H1 (cell line): ENCODE measurements around the gene KIAA0930. TPM values are rescaled to one million over a fixed set of nuclear protein-coding genes. Genes with fewer than 3 reads are reported as not detected.

ENCODE experiments used
- CTCF ChIA-PET: fragments of 300-600 bp; sonication (Branson Sonifier 250); formaldehyde crosslinking; loops from one replicate; lab custom pipeline; 2021; ENCODE audit not compliant: partially characterized antibody; lab: Charles Lee
- POLR2A ChIA-PET: fragments of 300-600 bp; sonication (Branson Sonifier 250); formaldehyde crosslinking; loops from one replicate; lab custom pipeline; 2021; ENCODE audit warnings: inconsistent platforms; ENCODE audit not compliant: partially characterized antibody; lab: Charles Lee
- DNase-seq, 2 experiments: peaks; one replicate each; pipeline versions ENCODE4 v3.0.0 to v3.0.0-alpha.2; 2010 to 2022; ENCODE audit warnings: low spot score in 2 of 2, low read depth in 1 of 2, mixed read lengths in 1 of 2
- FAIRE-seq: peaks from 2 replicates; lab custom pipeline; 2011; peaks lifted over from hg19 to GRCh38; lab: Jason Lieb, UNC
- H2AFZ ChIP-seq: 2 replicates; pipeline ENCODE4 v1.8.1; 2012; ENCODE audit warnings: low read length, inconsistent platforms
- H2AK5ac ChIP-seq: 2 replicates; pipeline ENCODE4 v1.6.1; 2013; ENCODE audit warnings: low read depth, low read length
- H2BK120ac ChIP-seq: replicated peaks from 2 replicates; pipeline ENCODE3; 2013; ENCODE audit warnings: low read depth, low read length, inconsistent platforms
- H2BK12ac ChIP-seq: 2 replicates; pipeline ENCODE4 v1.6.1; 2013; ENCODE audit warnings: low read depth, low read length
- H2BK15ac ChIP-seq: 2 replicates; pipeline ENCODE4 v1.6.1; 2013; ENCODE audit warnings: low read length
- H2BK20ac ChIP-seq: 2 replicates; pipeline ENCODE4 v1.6.1; 2013; ENCODE audit warnings: low read length
- H2BK5ac ChIP-seq: 2 replicates; pipeline ENCODE4 v1.6.1; 2013; ENCODE audit warnings: low read depth, low read length
- H3K14ac ChIP-seq: 2 replicates; pipeline ENCODE4 v1.6.1; 2013; ENCODE audit warnings: inconsistent platforms; ENCODE audit not compliant: insufficient read length
- H3K18ac ChIP-seq: 2 replicates; pipeline ENCODE4 v1.6.1; 2013; ENCODE audit warnings: low read length; ENCODE audit errors: extremely low read depth
- H3K23ac ChIP-seq: 2 replicates; pipeline ENCODE4 v1.6.1; 2013; ENCODE audit warnings: inconsistent platforms; ENCODE audit not compliant: insufficient read length
- H3K23me2 ChIP-seq: 2 replicates; pipeline ENCODE4 v1.6.1; 2013; ENCODE audit warnings: low read depth, low read length
- H3K27ac ChIP-seq: 2 replicates; pipeline ENCODE4 v1.6.1; 2011; ENCODE audit warnings: low read depth, low read length, inconsistent platforms
- H3K27me3 ChIP-seq, 4 experiments: replicated peaks in 1 of 4; 1 replicate in 1 of 4; 2 replicates in 3 of 4; pipeline versions ENCODE4 v1.6.1 to v1.8.1; 2011 to 2013; ENCODE audit warnings: low read length in 3 of 4, mild to moderate bottlenecking in 3 of 4, inconsistent platforms in 2 of 4, mixed read lengths in 2 of 4, moderate library complexity in 1 of 4; ENCODE audit not compliant: control insufficient read depth in 3 of 4, insufficient read depth in 3 of 4; ENCODE audit errors: extremely low read depth in 1 of 4
- H3K36me3 ChIP-seq, 4 experiments: 2 replicates each; pipeline versions ENCODE4 v1.6.1 to v1.8.1; 2011 to 2013; ENCODE audit warnings: mild to moderate bottlenecking in 4 of 4, low read length in 3 of 4, moderate library complexity in 2 of 4, control low read depth in 1 of 4, inconsistent platforms in 1 of 4; ENCODE audit not compliant: insufficient read depth in 4 of 4, control insufficient read depth in 2 of 4
- H3K4ac ChIP-seq: replicated peaks from 2 replicates; pipeline ENCODE3; 2013; ENCODE audit warnings: low read length, low read depth, mixed read lengths, inconsistent platforms; ENCODE audit not compliant: insufficient read length
- H3K4me1 ChIP-seq, 4 experiments: replicated peaks in 1 of 4; 1 replicate in 1 of 4; 2 replicates in 3 of 4; pipeline versions ENCODE4 v1.6.1 to v1.8.1; 2011 to 2013; ENCODE audit warnings: low read length in 3 of 4, inconsistent platforms in 2 of 4, mixed read lengths in 1 of 4; ENCODE audit not compliant: insufficient read depth in 4 of 4, control insufficient read depth in 3 of 4
- H3K4me2 ChIP-seq, 2 experiments: 2 replicates each; pipeline versions ENCODE4 v1.6.1 to v1.8.1; 2011 to 2013; ENCODE audit warnings: low read depth in 2 of 2, low read length in 2 of 2, control low read depth in 1 of 2, inconsistent platforms in 1 of 2, mild to moderate bottlenecking in 1 of 2; ENCODE audit not compliant: insufficient read depth in 1 of 2
- H3K4me3 ChIP-seq, 4 experiments: fragments of 200-600, 300-600 bp in 1 of 4; sonication (generic), shearing (Covaris generic), sonication (Bioruptor Twin) in 1 of 4; 2 replicates each; pipeline versions ENCODE4 v1.5.1 to v1.8.1; 2011 to 2016; ENCODE audit warnings: low read length in 4 of 4, low read depth in 3 of 4, control low read depth in 2 of 4, inconsistent platforms in 2 of 4, mild to moderate bottlenecking in 2 of 4, mixed read lengths in 1 of 4, moderate library complexity in 1 of 4; ENCODE audit not compliant: insufficient read depth in 2 of 4; ENCODE audit errors: extremely low read depth in 1 of 4
- H3K56ac ChIP-seq: replicated peaks from 2 replicates; pipeline ENCODE3; 2013; ENCODE audit warnings: low read depth, mild to moderate bottlenecking, mixed read lengths, low read length, inconsistent platforms; ENCODE audit not compliant: insufficient read length
- H3K79me1 ChIP-seq: 2 replicates; pipeline ENCODE4 v1.6.1; 2013; ENCODE audit warnings: low read depth, low read length, control low read depth
- H3K79me2 ChIP-seq, 2 experiments: 2 replicates each; pipeline versions ENCODE4 v1.6.1 to v1.8.1; 2012 to 2013; ENCODE audit warnings: low read length in 2 of 2, mild to moderate bottlenecking in 2 of 2, inconsistent platforms in 1 of 2; ENCODE audit not compliant: insufficient read depth in 2 of 2, control insufficient read depth in 1 of 2
- H3K9ac ChIP-seq, 4 experiments: replicated peaks in 1 of 4; 1 replicate in 1 of 4; 2 replicates in 3 of 4; pipeline versions ENCODE4 v1.6.1 to v1.8.1; 2011 to 2013; ENCODE audit warnings: low read depth in 3 of 4, low read length in 3 of 4, control low read depth in 2 of 4, mild to moderate bottlenecking in 2 of 4, moderate library complexity in 2 of 4, inconsistent platforms in 1 of 4; ENCODE audit errors: extremely low read depth in 1 of 4
- H3K9me3 ChIP-seq, 2 experiments: 2 replicates each; pipeline versions ENCODE4 v1.6.1 to v1.8.1; 2012 to 2013; ENCODE audit warnings: mild to moderate bottlenecking in 2 of 2, moderate library complexity in 2 of 2, control low read depth in 1 of 2, inconsistent platforms in 1 of 2, low read depth in 1 of 2, low read length in 1 of 2, mixed read lengths in 1 of 2; ENCODE audit not compliant: insufficient read depth in 2 of 2
- H4K20me1 ChIP-seq, 2 experiments: replicated peaks in 1 of 2; 2 replicates each; pipeline versions ENCODE3 to v1.8.1; 2011 to 2013; ENCODE audit warnings: inconsistent platforms in 2 of 2, low read length in 2 of 2, mild to moderate bottlenecking in 1 of 2; ENCODE audit not compliant: insufficient read depth in 2 of 2, control insufficient read depth in 1 of 2
- H4K5ac ChIP-seq: 2 replicates; pipeline ENCODE4 v1.6.1; 2013; ENCODE audit warnings: low read length, low read depth, mixed read lengths, inconsistent platforms; ENCODE audit not compliant: insufficient read length
- H4K8ac ChIP-seq: 2 replicates; pipeline ENCODE4 v1.8.0; 2013; ENCODE audit warnings: mild to moderate bottlenecking, moderate library complexity, low read length, inconsistent platforms; ENCODE audit not compliant: insufficient read depth; ENCODE audit errors: extremely low read depth
- H4K91ac ChIP-seq: replicated peaks from 2 replicates; pipeline ENCODE3; 2013; ENCODE audit warnings: low read length, mixed read lengths, inconsistent platforms; ENCODE audit not compliant: insufficient read length
- ASH2L ChIP-seq: fragments of 200-600, 300-600 bp; sonication (generic); IDR thresholded peaks from one replicate; pipeline ENCODE4 v1.7.1; 2017; ENCODE audit warnings: low read length
- ATF3 ChIP-seq: IDR thresholded peaks from 2 replicates; pipeline ENCODE4 v1.6.1; 2011; ENCODE audit warnings: low read depth, mild to moderate bottlenecking, low read length; ENCODE audit not compliant: insufficient read depth
- CREB1 ChIP-seq: IDR thresholded peaks from 2 replicates; pipeline ENCODE4 v1.6.1; 2012; ENCODE audit warnings: inconsistent platforms
- JUN ChIP-seq: IDR thresholded peaks from 2 replicates; pipeline ENCODE4 v1.6.1; 2011; ENCODE audit warnings: low read depth, mild to moderate bottlenecking, improper control_type of control experiment, low read length
- KDM5A ChIP-seq: fragments of 200-600 bp; IDR thresholded peaks from 2 replicates; pipeline ENCODE4 v1.7.1; 2012; ENCODE audit warnings: mild to moderate bottlenecking, low read length, inconsistent platforms, mixed read lengths
- MAFK ChIP-seq: IDR thresholded peaks from 2 replicates; pipeline ENCODE4 v1.6.1; 2012; ENCODE audit warnings: low read depth, mild to moderate bottlenecking, improper control_type of control experiment, low read length
- POU5F1 ChIP-seq: IDR thresholded peaks from 2 replicates; pipeline ENCODE4 v1.6.1; 2011; ENCODE audit warnings: low read depth, mild to moderate bottlenecking, low read length, moderate library complexity
- RFX5 ChIP-seq: IDR thresholded peaks from 2 replicates; pipeline ENCODE4 v1.6.1; 2011; ENCODE audit warnings: low read depth, low read length, improper control_type of control experiment, borderline replicate concordance
- SP4 ChIP-seq: IDR thresholded peaks from 2 replicates; pipeline ENCODE4 v1.6.1; 2012; ENCODE audit warnings: low read length, inconsistent platforms
- TAF1 ChIP-seq: IDR thresholded peaks from 2 replicates; pipeline ENCODE4 v1.6.1; 2011; ENCODE audit warnings: mild to moderate bottlenecking, low read depth, low read length
- TBP ChIP-seq: IDR thresholded peaks from 2 replicates; pipeline ENCODE4 v1.6.1; 2011; ENCODE audit warnings: low read depth, low read length, improper control_type of control experiment
- ZNF274 ChIP-seq: IDR thresholded peaks from 2 replicates; pipeline ENCODE4 v1.7.0; 2012; ENCODE audit warnings: low read length, borderline replicate concordance; ENCODE audit errors: extremely low read depth
- WGBS, 2 experiments: shearing (Covaris generic) in 1 of 2; methylation state at CpG; one replicate each; pipeline versions ENCODE4 v1.1.6 to v1.1.7; 2013 to 2015; ENCODE audit warnings: low lambda C conversion rate in 2 of 2, mixed read lengths in 2 of 2, inconsistent platforms in 1 of 2, low coverage in 1 of 2, missing lambda C conversion rate in 1 of 2; ENCODE audit not compliant: insufficient replicate concordance in 2 of 2, insufficient coverage in 1 of 2, insufficient read length in 1 of 2; ENCODE audit errors: extremely low coverage in 1 of 2, missing lambda C conversion rate in 1 of 2; 5-methylcytosine and 5-hydroxymethylcytosine counted together
- polyA plus RNA-seq, 7 experiments: library from polyadenylated mRNA; depleted of rRNA in 3 of 7; stranded (reverse) in 5 of 7; unstranded in 2 of 7; fragments of >200 nt in 5 of 7; fragments of 200-250 nt in 2 of 7; gene quantifications; 1 replicate in 5 of 7; 2 replicates in 1 of 7; 4 replicates in 1 of 7; pipeline versions ENCODE4 v1.2.1 to v1.2.3, GENCODE V29; 2011 to 2013; ENCODE audit warnings: missing spikeins in 2 of 7, mixed read lengths in 2 of 7
- total RNA-seq: library from RNA; stranded (reverse); fragmentation: NEBNext Ultra II Directional; extraction: Animal tissue kit (Norgen Biotek cat#: 25700); gene quantifications from 2 replicates; pipeline ENCODE4 v1.2.1, GENCODE V29; 2021

Gene KIAA0930
- total and polyA plus RNA-seq, 2 of the 8 experiments (the other 6 are each of a cell fraction or from before 2014, with no cell fraction given): 61.9 to 66.1 TPM

GRCh38 chr22:45166932-45167331 is 73.8 kb downstream of the KIAA0930 start:
- no peak overlapping the region for H3K4me2 ChIP-seq
- H3K36me3 ChIP-seq: peaks cover 15 to 44% (median 31%) of the 10 kb centered on the region in 4 experiments
- H2BK120ac ChIP-seq: no peak overlapping the region
- CTCF ChIA-PET: interaction anchor here (0.6 kb wide), 1 partner anchor 590 kb away, joined by 4 read pairs; no protein-coding TSS in a partner anchor
- no peak overlapping the region for H2BK15ac ChIP-seq
- H4K5ac ChIP-seq: no peak overlapping the region
- H4K8ac ChIP-seq: no peak overlapping the region
- no peak overlapping the region for H2BK20ac ChIP-seq
- H3K23me2 ChIP-seq: peaks cover 10% of the 10 kb centered on the region
- H4K91ac ChIP-seq: no peak overlapping the region
- no peak overlapping the region for H2BK12ac ChIP-seq
- H3K9ac ChIP-seq: no peak overlapping the region
- H2AFZ ChIP-seq: no peak overlapping the region
- no peak for DNase-seq
- no peak overlapping the region for H3K27ac ChIP-seq
- no peak overlapping the region for H3K56ac ChIP-seq
- H3K79me2 ChIP-seq: peaks cover 10 to 74% of the 10 kb centered on the region in 2 experiments
- H3K9me3 ChIP-seq: no peaks in the 10 kb centered on the region
- peaks cover 0 to 5% (median 2%) of the 10 kb centered on the region in 4 experiments; a peak in 4 of 7 replicates for H3K4me1 ChIP-seq
- no peaks in the 10 kb centered on the region for H3K27me3 ChIP-seq
- 89% methylated on average over 5 of the region's 5 CpGs; no CpG with 5 or more reads in 1 of the 2 experiments for WGBS, 2 experiments
- H3K18ac ChIP-seq: no peak overlapping the region
- H3K79me1 ChIP-seq: peaks cover 2% of the 10 kb centered on the region
- POLR2A ChIA-PET: interaction anchor here (0.6 to 1.1 kb wide), 4 partner anchors 9 to 347 kb away, joined by 3 to 5 read pairs (median 3); no protein-coding TSS in a partner anchor
- no peak overlapping the region for H2BK5ac ChIP-seq
- no peak overlapping the region for H3K14ac ChIP-seq
- H3K23ac ChIP-seq: no peak overlapping the region
- H3K4me3 ChIP-seq: no peak overlapping the region
- TF ChIP-seq KDM5A (no peak), MAFK (no peak), SP4 (no peak), ZNF274 (no peak), JUN (no peak), ASH2L (no peak), ATF3 (no peak), CREB1 (no peak), POU5F1 (no peak), TAF1 (no peak), TBP (no peak), RFX5 (no peak)
- TF ChIP-seq, all 59 proteins: peak for 0
- Histone ChIP-seq H2AK5ac (no peak overlapping the region), H3K4ac (no peak overlapping the region), H4K20me1 (peaks cover 7 to 8% of the 10 kb centered on the region in 2 experiments)
- FAIRE-seq: no peak
